ENCODE measurements around the gene ELSPBP1. TPM values are rescaled to one million over a fixed set of nuclear protein-coding genes. Genes with fewer than 3 reads are reported as not detected.
A peak's percentile ranks its signal among the peaks of the same experiment; 100 is the strongest.

The ELSPBP1 gene
- total RNA-seq, 1 experiment from 2014 or later, result not detected

DNA sequence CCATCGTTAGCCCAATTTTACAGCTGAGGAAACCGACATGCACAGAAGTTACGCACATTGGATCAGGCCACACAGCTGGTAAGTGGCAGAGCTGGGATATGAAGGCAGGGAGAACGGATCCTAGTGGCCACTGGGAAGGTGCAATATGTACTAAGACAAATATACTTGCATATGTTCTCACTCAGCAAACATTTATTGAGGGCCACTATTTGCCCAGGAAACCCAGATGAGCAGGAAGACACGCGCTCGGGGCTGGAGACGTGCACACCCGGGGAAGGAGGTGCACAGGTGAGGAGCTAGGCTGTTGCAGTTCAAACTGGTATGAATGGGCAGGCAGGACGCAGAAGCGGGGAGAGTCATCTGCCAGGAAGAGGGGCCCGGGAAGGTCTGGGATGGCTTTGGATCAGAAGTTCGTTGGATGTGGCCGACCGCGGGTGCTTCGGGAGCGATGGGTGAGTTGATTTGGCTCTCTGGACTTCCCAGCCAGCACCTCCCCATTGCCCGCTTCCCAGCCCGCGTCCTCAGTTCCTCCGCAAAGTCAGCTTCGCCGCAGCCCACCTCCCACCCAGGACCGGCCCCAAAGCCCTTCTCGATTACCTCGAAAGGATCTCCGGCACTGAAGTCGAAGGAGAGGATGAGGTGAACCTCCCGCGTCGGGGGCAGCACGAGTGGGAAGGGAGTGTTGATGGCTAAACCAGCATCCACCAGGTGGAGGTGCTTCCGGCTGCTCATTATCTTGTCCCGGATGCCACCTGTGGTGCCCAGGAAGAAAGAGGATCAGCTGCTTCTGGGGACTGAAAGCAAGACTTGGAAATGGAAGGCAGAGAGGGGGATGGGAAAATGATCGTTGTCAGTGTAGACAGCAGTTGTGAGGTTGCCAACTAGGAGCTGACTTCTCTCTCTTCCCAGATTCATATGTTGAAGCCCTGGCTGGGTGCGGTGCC is 67.2 kb downstream of the ELSPBP1 start (continued):
- TF ChIP-seq, protein P1, sequence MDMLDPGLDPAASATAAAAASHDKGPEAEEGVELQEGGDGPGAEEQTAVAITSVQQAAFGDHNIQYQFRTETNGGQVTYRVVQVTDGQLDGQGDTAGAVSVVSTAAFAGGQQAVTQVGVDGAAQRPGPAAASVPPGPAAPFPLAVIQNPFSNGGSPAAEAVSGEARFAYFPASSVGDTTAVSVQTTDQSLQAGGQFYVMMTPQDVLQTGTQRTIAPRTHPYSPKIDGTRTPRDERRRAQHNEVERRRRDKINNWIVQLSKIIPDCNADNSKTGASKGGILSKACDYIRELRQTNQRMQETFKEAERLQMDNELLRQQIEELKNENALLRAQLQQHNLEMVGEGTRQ (CRISPR knock-in tag; IDR thresholded peaks at IDR 0.05), result peak; percentile 22; the same call in 1 of the 2 replicates
- TF ChIP-seq ZBTB21 (CRISPR knock-in tag; IDR thresholded peaks at IDR 0.05; ENCODE audit: borderline replicate concordance), result peak; percentile 28; the same call in 1 of the 2 replicates

DNA sequence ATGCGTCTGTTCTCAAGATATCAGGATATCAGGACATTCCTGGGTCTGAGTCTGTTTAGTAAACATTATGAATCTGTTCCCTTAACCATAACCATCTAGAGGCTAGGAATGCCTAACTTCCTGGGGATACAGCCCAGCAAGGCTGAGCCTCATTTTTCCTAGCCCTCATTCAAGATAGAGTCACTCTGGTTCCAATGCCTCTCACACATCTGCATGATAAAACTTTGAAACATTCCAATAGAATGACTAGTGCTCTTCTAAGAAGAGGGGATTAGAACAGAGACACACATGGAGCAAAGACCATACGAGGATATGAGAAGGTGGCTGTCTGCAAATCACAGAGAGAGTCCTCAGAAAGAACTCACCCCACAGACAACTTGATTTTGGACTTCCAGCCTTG is 70.1 kb downstream of the ELSPBP1 start:
- H3K27me3 Mint-ChIP-seq (ENCODE audit: low read depth), result peaks cover 4% of the 10 kb centered on the region; the same call in 1 of the 2 replicates
- peaks cover 7% of the 10 kb centered on the region for H3K9me3 Mint-ChIP-seq
- no peak for DNase-seq (ENCODE audit: low spot score)
- no peak for TF ChIP-seq SOX15 (CRISPR knock-in tag; IDR thresholded peaks at IDR 0.05)
- TF ChIP-seq TEAD1 (CRISPR knock-in tag; IDR thresholded peaks at IDR 0.05), result no peak
- TF ChIP-seq SMAD3 (CRISPR knock-in tag; IDR thresholded peaks at IDR 0.05; ENCODE audit: borderline replicate concordance), result no peak
- TF ChIP-seq GRHL2 (CRISPR knock-in tag; IDR thresholded peaks at IDR 0.05; ENCODE audit: insufficient replicate concordance, severe bottlenecking), result no peak
- TF ChIP-seq RORB (CRISPR knock-in tag; IDR thresholded peaks at IDR 0.05), result no peak
- TF ChIP-seq CREB1 (CRISPR knock-in tag; IDR thresholded peaks at IDR 0.05), result no peak
- TF ChIP-seq MYBL2 (CRISPR knock-in tag; IDR thresholded peaks at IDR 0.05), result no peak
- TF ChIP-seq, protein P2, sequence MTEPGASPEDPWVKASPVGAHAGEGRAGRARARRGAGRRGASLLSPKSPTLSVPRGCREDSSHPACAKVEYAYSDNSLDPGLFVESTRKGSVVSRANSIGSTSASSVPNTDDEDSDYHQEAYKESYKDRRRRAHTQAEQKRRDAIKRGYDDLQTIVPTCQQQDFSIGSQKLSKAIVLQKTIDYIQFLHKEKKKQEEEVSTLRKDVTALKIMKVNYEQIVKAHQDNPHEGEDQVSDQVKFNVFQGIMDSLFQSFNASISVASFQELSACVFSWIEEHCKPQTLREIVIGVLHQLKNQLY (CRISPR knock-in tag; IDR thresholded peaks at IDR 0.05), result no peak
- TF ChIP-seq ATF1 (CRISPR knock-in tag; IDR thresholded peaks at IDR 0.05), result no peak
- TF ChIP-seq, protein P3, sequence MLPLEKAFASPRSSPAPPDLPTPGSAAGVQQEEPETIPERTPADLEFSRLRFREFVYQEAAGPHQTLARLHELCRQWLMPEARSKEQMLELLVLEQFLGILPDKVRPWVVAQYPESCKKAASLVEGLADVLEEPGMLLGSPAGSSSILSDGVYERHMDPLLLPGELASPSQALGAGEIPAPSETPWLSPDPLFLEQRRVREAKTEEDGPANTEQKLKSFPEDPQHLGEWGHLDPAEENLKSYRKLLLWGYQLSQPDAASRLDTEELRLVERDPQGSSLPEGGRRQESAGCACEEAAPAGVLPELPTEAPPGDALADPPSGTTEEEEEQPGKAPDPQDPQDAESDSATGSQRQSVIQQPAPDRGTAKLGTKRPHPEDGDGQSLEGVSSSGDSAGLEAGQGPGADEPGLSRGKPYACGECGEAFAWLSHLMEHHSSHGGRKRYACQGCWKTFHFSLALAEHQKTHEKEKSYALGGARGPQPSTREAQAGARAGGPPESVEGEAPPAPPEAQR (CRISPR knock-in tag; IDR thresholded peaks at IDR 0.05), result no peak
- TF ChIP-seq, protein P4, sequence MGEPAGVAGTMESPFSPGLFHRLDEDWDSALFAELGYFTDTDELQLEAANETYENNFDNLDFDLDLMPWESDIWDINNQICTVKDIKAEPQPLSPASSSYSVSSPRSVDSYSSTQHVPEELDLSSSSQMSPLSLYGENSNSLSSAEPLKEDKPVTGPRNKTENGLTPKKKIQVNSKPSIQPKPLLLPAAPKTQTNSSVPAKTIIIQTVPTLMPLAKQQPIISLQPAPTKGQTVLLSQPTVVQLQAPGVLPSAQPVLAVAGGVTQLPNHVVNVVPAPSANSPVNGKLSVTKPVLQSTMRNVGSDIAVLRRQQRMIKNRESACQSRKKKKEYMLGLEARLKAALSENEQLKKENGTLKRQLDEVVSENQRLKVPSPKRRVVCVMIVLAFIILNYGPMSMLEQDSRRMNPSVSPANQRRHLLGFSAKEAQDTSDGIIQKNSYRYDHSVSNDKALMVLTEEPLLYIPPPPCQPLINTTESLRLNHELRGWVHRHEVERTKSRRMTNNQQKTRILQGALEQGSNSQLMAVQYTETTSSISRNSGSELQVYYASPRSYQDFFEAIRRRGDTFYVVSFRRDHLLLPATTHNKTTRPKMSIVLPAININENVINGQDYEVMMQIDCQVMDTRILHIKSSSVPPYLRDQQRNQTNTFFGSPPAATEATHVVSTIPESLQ (CRISPR knock-in tag; IDR thresholded peaks at IDR 0.05), result no peak
- TF ChIP-seq, protein P5, sequence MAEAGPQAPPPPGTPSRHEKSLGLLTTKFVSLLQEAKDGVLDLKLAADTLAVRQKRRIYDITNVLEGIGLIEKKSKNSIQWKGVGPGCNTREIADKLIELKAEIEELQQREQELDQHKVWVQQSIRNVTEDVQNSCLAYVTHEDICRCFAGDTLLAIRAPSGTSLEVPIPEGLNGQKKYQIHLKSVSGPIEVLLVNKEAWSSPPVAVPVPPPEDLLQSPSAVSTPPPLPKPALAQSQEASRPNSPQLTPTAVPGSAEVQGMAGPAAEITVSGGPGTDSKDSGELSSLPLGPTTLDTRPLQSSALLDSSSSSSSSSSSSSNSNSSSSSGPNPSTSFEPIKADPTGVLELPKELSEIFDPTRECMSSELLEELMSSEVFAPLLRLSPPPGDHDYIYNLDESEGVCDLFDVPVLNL (CRISPR knock-in tag; IDR thresholded peaks at IDR 0.05; ENCODE audit: borderline replicate concordance, low read depth), result no peak
- TF ChIP-seq ZBTB21 (CRISPR knock-in tag; IDR thresholded peaks at IDR 0.05; ENCODE audit: borderline replicate concordance), result no peak
- TF ChIP-seq, protein P6, sequence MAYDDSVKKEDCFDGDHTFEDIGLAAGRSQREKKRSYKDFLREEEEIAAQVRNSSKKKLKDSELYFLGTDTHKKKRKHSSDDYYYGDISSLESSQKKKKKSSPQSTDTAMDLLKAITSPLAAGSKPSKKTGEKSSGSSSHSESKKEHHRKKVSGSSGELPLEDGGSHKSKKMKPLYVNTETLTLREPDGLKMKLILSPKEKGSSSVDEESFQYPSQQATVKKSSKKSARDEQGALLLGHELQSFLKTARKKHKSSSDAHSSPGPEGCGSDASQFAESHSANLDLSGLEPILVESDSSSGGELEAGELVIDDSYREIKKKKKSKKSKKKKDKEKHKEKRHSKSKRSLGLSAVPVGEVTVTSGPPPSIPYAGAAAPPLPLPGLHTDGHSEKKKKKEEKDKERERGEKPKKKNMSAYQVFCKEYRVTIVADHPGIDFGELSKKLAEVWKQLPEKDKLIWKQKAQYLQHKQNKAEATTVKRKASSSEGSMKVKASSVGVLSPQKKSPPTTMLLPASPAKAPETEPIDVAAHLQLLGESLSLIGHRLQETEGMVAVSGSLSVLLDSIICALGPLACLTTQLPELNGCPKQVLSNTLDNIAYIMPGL (CRISPR knock-in tag; IDR thresholded peaks at IDR 0.05), result no peak
- TF ChIP-seq, protein P7, sequence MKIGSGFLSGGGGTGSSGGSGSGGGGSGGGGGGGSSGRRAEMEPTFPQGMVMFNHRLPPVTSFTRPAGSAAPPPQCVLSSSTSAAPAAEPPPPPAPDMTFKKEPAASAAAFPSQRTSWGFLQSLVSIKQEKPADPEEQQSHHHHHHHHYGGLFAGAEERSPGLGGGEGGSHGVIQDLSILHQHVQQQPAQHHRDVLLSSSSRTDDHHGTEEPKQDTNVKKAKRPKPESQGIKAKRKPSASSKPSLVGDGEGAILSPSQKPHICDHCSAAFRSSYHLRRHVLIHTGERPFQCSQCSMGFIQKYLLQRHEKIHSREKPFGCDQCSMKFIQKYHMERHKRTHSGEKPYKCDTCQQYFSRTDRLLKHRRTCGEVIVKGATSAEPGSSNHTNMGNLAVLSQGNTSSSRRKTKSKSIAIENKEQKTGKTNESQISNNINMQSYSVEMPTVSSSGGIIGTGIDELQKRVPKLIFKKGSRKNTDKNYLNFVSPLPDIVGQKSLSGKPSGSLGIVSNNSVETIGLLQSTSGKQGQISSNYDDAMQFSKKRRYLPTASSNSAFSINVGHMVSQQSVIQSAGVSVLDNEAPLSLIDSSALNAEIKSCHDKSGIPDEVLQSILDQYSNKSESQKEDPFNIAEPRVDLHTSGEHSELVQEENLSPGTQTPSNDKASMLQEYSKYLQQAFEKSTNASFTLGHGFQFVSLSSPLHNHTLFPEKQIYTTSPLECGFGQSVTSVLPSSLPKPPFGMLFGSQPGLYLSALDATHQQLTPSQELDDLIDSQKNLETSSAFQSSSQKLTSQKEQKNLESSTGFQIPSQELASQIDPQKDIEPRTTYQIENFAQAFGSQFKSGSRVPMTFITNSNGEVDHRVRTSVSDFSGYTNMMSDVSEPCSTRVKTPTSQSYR (CRISPR knock-in tag; IDR thresholded peaks at IDR 0.05), result no peak
- TF ChIP-seq, protein P1 (CRISPR knock-in tag; IDR thresholded peaks at IDR 0.05), result no peak
- TF ChIP-seq, protein P8, sequence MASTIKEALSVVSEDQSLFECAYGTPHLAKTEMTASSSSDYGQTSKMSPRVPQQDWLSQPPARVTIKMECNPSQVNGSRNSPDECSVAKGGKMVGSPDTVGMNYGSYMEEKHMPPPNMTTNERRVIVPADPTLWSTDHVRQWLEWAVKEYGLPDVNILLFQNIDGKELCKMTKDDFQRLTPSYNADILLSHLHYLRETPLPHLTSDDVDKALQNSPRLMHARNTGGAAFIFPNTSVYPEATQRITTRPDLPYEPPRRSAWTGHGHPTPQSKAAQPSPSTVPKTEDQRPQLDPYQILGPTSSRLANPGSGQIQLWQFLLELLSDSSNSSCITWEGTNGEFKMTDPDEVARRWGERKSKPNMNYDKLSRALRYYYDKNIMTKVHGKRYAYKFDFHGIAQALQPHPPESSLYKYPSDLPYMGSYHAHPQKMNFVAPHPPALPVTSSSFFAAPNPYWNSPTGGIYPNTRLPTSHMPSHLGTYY (CRISPR knock-in tag; IDR thresholded peaks at IDR 0.05), result no peak
- no peak for TF ChIP-seq NFATC4 (CRISPR knock-in tag; IDR thresholded peaks at IDR 0.05)
- H3K27ac Mint-ChIP-seq, result peak overlapping the region; percentile 93
- no peak overlapping the region for H3K4me3 Mint-ChIP-seq
- peaks cover 7% of the 10 kb centered on the region; the same call in 1 of the 2 replicates for H3K36me3 Mint-ChIP-seq
- CTCF ChIA-PET, result no interaction called here
- POLR2A ChIA-PET, result no interaction called here
- ATAC-seq, result peak; percentile 76
- peaks cover 38% of the 10 kb centered on the region for H3K4me1 Mint-ChIP-seq

Measured in WTC11 (cell line).